Naive thymus-derived CD8-positive, alpha-beta T cell (primary cell): Measurements from ENCODE around the gene ITGB3. TPM values are rescaled to one million over a fixed set of nuclear protein-coding genes. Genes with fewer than 3 reads are reported as not detected.
"Not testable (repeated sequence)": the region's sequence is repeated elsewhere in the genome, so short reads cannot be mapped to it uniquely, and the experiment has no call there.

Source experiments
- ATAC-seq, 2 donors: fragments of 150-1000 bp; cut with Tn5 transposase in 1 of 2; sonication (Bioruptor Pico), chemical (Tn5 transposase) in 1 of 2; 1 replicate in 1 of 2; 2 replicates in 1 of 2; pipeline ENCODE4 v1.10.0; 2021; ENCODE audit warnings: mild to moderate bottlenecking in 2 of 2, moderate library complexity in 2 of 2
- POLR2A ChIA-PET: fragments of 350-600 bp; sonication (Branson Sonifier 250); formaldehyde crosslinking; loops from one replicate; lab custom pipeline; 2021; ENCODE audit warnings: antibody characterized with exemption; lab: Charles Lee
- DNase-seq, 10 donors: peaks; one replicate each; pipeline versions ENCODE4 v3.0.0 to v3.0.0-alpha.2; 2020 to 2022
- H3K27ac Mint-ChIP-seq, 10 donors: one replicate each; pipeline ENCODE4 v1.8.0; 2020 to 2022; ENCODE audit warnings: mild to moderate bottlenecking in 10 of 10, mixed read lengths in 10 of 10, moderate library complexity in 4 of 10, inconsistent platforms in 1 of 10
- H3K27me3 Mint-ChIP-seq, 5 donors: one replicate each; pipeline ENCODE4 v1.8.0; 2021 to 2022; ENCODE audit warnings: mixed read lengths in 5 of 5
- H3K36me3 Mint-ChIP-seq, 3 donors: one replicate each; pipeline ENCODE4 v1.8.0; 2020 to 2022; ENCODE audit warnings: mixed read lengths in 3 of 3, mild to moderate bottlenecking in 2 of 3, inconsistent platforms in 1 of 3
- H3K4me1 Mint-ChIP-seq, 4 donors: one replicate each; pipeline ENCODE4 v1.8.0; 2021 to 2022; ENCODE audit warnings: mixed read lengths in 4 of 4
- H3K4me3 Mint-ChIP-seq, 10 donors: one replicate each; pipeline ENCODE4 v1.8.0; 2020 to 2022; ENCODE audit warnings: mild to moderate bottlenecking in 10 of 10, mixed read lengths in 10 of 10, moderate library complexity in 6 of 10, inconsistent platforms in 1 of 10
- H3K9me3 Mint-ChIP-seq, 9 donors: one replicate each; pipeline ENCODE4 v1.8.0; 2020 to 2022; ENCODE audit warnings: mixed read lengths in 9 of 9, mild to moderate bottlenecking in 3 of 9, inconsistent platforms in 1 of 9, moderate library complexity in 1 of 9
- polyA plus RNA-seq, 3 donors: library from polyadenylated mRNA; unstranded; fragments of 300-500 nt; fragmentation: Illumina TruSeq; gene quantifications; one replicate each; pipeline ENCODE4 v1.2.3, GENCODE V29; 2021
- total RNA-seq, 8 experiments: library from RNA in 2 of 8; stranded (reverse) in 2 of 8; gene quantifications; one replicate each; pipeline ENCODE4 v1.2.3 and lab custom pipeline; 2021 to 2026

The ITGB3 gene
- total and polyA plus RNA-seq, 5 experiments from 2014 or later = not detected

DNA sequence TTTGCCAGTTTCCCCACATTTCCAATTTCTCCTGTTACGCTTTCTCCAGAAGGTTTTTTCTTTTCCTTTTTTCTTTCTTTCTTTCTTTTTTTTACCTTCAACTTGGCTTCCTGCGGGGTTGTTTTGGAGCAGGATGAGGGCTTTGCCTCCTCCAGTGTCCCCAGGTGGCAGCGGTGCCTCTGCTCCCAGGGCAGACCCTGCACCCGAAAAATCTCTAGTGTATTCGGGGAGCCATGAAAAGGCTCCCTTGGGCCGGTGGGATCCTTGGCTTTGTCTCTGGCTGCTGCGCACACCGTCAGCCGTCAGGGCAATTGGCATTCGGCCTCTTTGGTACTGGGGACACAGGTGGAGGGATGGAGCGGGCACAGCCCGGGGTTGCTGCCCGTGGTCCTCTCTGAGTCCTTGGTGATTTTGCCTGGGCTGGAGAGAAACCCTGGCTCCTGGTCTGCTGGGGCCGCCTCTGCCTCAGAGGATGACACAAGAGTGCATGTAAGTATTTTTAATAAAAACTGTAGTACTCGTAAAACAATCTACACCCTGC, 846 bp downstream of the ITGB3 start:
- POLR2A ChIA-PET = interaction anchor here (0.8 kb wide), 1 partner anchor 16 kb away, joined by 3 read pairs; no protein-coding TSS in a partner anchor
- ATAC-seq (no peak), DNase-seq (no peak)
- H3K4me1 Mint-ChIP-seq = peaks cover 6 to 15% (median 11%) of the 10 kb centered on the region in 4 donors
- no peaks in the 10 kb centered on the region for H3K36me3 Mint-ChIP-seq
- peak overlapping the region in 2 of 10 donors; percentile 40 to 63 for H3K27ac Mint-ChIP-seq
- H3K9me3 Mint-ChIP-seq = no peaks in the 10 kb centered on the region
- H3K4me3 Mint-ChIP-seq = peak overlapping the region; percentile 77 to 99 (median 90)
- H3K27me3 Mint-ChIP-seq = peaks cover 30 to 80% (median 52%) of the 10 kb centered on the region in 5 donors

DNA sequence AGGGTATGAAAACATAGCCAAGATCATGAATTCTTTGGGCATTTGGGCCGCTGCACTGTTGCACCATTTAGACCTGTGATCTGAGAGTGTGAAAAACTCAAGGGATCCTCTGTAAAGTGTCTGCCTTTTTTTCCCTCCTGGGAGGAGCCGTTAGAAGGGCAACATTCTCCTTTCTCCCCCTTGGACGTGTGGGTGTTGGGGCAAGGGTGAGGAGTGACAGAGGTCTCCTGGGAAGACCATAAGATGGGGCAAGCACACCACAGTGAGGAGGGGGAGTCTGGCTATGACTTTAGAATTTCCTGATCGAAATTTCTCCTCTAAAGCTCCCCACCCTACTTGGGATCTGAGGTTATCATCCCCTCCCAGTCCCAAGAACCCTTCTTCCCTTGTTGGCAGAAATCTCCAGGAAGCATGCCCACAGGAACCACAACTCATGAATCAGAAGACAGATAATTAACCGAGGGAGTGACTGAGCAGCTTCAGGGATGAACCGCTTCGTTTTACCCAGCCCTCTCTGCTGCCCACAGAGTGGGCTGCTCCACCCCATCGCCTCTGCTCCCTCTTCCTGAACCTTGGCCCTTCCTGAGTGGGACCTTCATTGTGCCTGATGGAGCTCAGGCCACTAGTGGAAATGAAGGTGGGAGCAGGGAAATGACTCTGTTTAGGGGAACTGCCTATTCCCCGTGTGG, 4.2 kb downstream of the ITGB3 start:
- no peaks in the 10 kb centered on the region for H3K9me3 Mint-ChIP-seq
- peaks cover 6 to 12% (median 10%) of the 10 kb centered on the region in 4 donors for H3K4me1 Mint-ChIP-seq
- no peak overlapping the region for H3K27ac Mint-ChIP-seq
- H3K36me3 Mint-ChIP-seq = no peaks in the 10 kb centered on the region
- ATAC-seq = no peak
- H3K4me3 Mint-ChIP-seq = no peak overlapping the region
- H3K27me3 Mint-ChIP-seq = peaks cover 31 to 69% (median 52%) of the 10 kb centered on the region in 5 donors
- no peak for DNase-seq
- POLR2A ChIA-PET = interaction anchor here (0.7 kb wide), 1 partner anchor 27 kb away, joined by 5 read pairs; no protein-coding TSS in a partner anchor

DNA sequence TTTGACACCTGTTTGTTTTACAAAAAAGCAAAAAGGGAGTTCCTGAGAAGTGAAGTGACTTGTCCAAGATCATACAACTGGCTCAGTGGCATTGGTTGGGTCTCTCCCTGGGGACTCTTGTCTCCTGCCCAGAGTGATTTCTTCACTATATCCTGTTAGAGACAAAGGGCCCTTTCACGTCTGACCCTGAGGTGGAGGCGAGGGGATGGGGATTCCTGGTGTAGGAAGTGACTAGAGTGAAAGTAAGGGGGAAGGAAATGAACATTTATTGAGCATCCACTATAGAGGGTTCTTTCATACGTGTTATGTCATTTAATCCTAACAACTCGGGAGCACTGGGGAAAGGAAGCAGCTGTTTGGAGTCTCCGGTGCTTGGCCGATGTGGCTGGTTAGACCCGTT, 9.0 kb downstream of the ITGB3 start:
- no peak overlapping the region for H3K4me3 Mint-ChIP-seq
- no peak for ATAC-seq
- no peak for DNase-seq
- peaks cover 0 to 6% (median 1%) of the 10 kb centered on the region in 4 donors for H3K4me1 Mint-ChIP-seq
- H3K27ac Mint-ChIP-seq = peak overlapping the region in 1 of 10 donors; percentile 11
- peaks cover 21 to 30% (median 27%) of the 10 kb centered on the region in 5 donors for H3K27me3 Mint-ChIP-seq
- POLR2A ChIA-PET = no interaction called here
- no peaks in the 10 kb centered on the region for H3K9me3 Mint-ChIP-seq
- H3K36me3 Mint-ChIP-seq = no peaks in the 10 kb centered on the region

DNA sequence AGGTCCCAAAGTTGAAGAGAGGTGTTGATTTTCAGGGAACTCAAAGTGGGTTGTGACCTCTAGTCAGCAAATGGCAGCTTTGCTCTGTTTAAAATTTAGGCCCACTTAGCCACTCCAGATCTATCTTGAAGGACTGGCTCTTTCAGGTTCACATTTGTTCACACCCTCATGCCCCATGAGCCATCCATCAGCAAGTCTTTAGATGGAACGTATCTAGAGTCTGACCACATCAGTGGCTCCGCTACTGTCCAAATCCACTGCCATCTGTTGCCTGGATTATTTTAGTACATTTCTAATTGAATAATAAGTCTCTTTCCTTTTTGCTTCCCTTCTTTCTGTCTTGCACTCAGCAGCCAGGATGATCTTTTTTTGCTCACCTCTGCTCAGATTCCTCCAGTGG, 10.5 kb downstream of the ITGB3 start:
- Mint-ChIP-seq H3K4me1 (peaks cover 0 to 6% (median 0%) of the 10 kb centered on the region in 4 donors), H3K27ac (no peak overlapping the region), H3K9me3 (peaks cover 0 to 3% (median under 1%) of the 10 kb centered on the region in 9 donors), H3K4me3 (no peak overlapping the region), H3K36me3 (peaks cover 0 to 3% (median 2%) of the 10 kb centered on the region in 3 donors), H3K27me3 (peaks cover 13 to 20% (median 15%) of the 10 kb centered on the region in 5 donors)
- DNase-seq (no peak), ATAC-seq (no peak)
- POLR2A ChIA-PET = no interaction called here

- POLR2A ChIA-PET = no interaction called here
- no peak overlapping the region for H3K27ac Mint-ChIP-seq
- no peak for DNase-seq
These were observed 12.4 kb downstream of the ITGB3 start for GRCh38 chr17:47265983-47266541.

DNA sequence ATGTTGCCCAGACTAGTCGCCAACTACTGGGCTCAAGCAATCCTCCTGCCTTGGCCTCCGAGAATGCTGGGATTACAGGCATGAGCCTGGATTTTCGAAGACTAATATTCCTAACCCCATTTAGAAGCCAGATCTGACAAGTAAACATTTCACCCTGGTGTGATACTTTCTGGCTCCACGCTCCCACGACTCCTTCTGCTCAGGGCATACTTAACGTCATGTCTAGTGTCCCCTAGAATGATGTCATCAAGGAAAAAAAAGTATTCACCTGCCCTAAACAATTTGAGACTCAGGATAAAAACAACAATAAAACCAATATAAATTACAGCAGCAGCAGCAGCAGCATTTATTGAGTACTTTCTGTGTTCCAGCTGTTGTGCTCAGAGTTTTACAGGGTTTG, 13.2 kb downstream of the ITGB3 start:
- no peak overlapping the region for H3K4me3 Mint-ChIP-seq
- H3K36me3 Mint-ChIP-seq = peaks cover 0 to 9% (median 6%) of the 10 kb centered on the region in 3 donors
- DNase-seq (no peak), ATAC-seq (no peak)
- POLR2A ChIA-PET = no interaction called here
- no peak overlapping the region for H3K27ac Mint-ChIP-seq
- H3K9me3 Mint-ChIP-seq = peaks cover 0 to 11% (median 4%) of the 10 kb centered on the region in 9 donors
- H3K4me1 Mint-ChIP-seq = peaks cover 0 to 6% (median 0%) of the 10 kb centered on the region in 4 donors
- H3K27me3 Mint-ChIP-seq = peaks cover 7 to 18% (median 13%) of the 10 kb centered on the region in 5 donors

More at GRCh38 chr17:47265983-47266541, 12.4 kb downstream of the ITGB3 start:
- Mint-ChIP-seq H3K36me3 (peaks cover 0 to 9% (median 6%) of the 10 kb centered on the region in 3 donors), H3K27me3 (peaks cover 7 to 18% (median 15%) of the 10 kb centered on the region in 5 donors), H3K9me3 (peaks cover 0 to 11% (median 4%) of the 10 kb centered on the region in 9 donors), H3K4me1 (peaks cover 0 to 6% (median 0%) of the 10 kb centered on the region in 4 donors), H3K4me3 (no peak overlapping the region)
- ATAC-seq = no peak

DNA sequence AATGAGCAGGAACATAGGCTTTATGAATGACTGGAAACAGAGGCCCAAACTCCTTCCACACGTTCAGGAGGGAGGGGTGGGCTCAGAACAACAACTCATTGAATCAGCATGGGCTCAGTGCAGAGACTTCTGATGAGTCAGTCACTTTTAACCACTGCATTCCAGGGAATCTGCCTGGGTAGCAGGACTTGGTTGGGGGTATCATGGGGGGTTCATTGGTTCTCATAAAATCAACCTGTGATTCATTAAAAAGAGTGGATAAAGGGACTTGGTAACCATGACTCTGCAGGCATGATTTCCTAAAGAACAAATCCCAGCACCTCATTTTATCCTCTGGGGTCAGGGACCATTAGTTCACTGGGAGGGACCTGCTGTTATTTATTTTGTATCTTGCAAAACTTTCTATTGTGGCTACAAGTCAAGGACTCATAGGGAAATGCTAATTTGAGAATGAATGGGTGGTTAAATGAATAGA, 13.8 kb downstream of the ITGB3 start:
- ATAC-seq (no peak), DNase-seq (no peak)
- no peak overlapping the region for H3K27ac Mint-ChIP-seq
- peaks cover 0 to 9% (median 6%) of the 10 kb centered on the region in 3 donors for H3K36me3 Mint-ChIP-seq
- H3K9me3 Mint-ChIP-seq = peaks cover 0 to 11% (median 4%) of the 10 kb centered on the region in 9 donors
- H3K4me3 Mint-ChIP-seq = no peak overlapping the region
- POLR2A ChIA-PET = no interaction called here
- peaks cover 0 to 6% (median 0%) of the 10 kb centered on the region in 4 donors for H3K4me1 Mint-ChIP-seq
- H3K27me3 Mint-ChIP-seq = peaks cover 4 to 16% (median 7%) of the 10 kb centered on the region in 5 donors

- H3K27ac Mint-ChIP-seq, H3K4me1 Mint-ChIP-seq, DNase-seq, ATAC-seq, H3K4me3 Mint-ChIP-seq, H3K36me3 Mint-ChIP-seq, POLR2A ChIA-PET, H3K27me3 Mint-ChIP-seq: not testable (repeated sequence)
- H3K9me3 Mint-ChIP-seq = peaks cover 0 to 11% (median 4%) of the 10 kb centered on the region in 9 donors
These were observed 15.3 kb downstream of the ITGB3 start for GRCh38 chr17:47268964-47269363.

DNA sequence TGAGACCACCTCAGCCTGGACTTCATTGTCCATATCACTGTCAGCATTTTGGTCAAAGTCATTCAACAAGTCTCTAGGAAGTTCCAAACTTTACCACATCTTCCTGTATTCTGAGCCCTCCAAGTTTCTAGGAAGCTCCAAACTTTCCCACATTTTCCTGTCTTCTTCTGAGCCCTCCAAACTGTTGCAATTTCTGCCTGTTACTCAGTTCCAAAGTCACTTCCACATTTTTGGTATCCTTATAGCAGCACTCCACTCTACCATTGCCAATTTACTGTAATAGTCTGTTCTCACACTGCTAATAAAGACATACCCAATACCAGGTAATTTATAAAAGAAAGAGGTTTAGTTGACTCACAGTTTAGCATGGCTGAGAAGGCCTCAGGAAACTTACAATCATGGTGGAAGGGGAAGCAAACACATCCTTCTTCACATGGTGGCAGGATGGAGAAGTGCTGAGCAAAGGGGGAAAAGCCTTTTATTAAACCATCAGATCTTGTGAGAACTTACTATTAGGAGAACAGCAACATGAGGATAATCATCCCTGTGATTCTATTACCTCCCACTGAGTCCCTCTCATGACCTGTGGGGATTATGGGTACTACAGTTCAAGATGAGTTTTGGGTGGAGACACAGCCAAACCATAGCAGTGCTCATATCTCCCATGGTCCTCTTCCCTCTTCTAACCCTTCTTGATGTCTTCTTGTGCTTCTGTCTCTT, 16.1 kb downstream of the ITGB3 start:
- DNase-seq, H3K27me3 Mint-ChIP-seq, H3K4me1 Mint-ChIP-seq, ATAC-seq, H3K4me3 Mint-ChIP-seq, POLR2A ChIA-PET, H3K36me3 Mint-ChIP-seq, H3K27ac Mint-ChIP-seq: not testable (repeated sequence)
- H3K9me3 Mint-ChIP-seq = peaks cover 0 to 11% (median 4%) of the 10 kb centered on the region in 9 donors

GRCh38 chr17:47270946-47271705, 17.5 kb downstream of the ITGB3 start:
- no peak overlapping the region for H3K4me3 Mint-ChIP-seq
- H3K27ac Mint-ChIP-seq = no peak overlapping the region
- DNase-seq (no peak), ATAC-seq (no peak)
- H3K9me3 Mint-ChIP-seq = peaks cover 0 to 11% (median 4%) of the 10 kb centered on the region in 9 donors
- H3K27me3 Mint-ChIP-seq = peaks cover 1 to 18% (median 2%) of the 10 kb centered on the region in 5 donors
- H3K36me3 Mint-ChIP-seq = peaks cover 0 to 9% (median 6%) of the 10 kb centered on the region in 3 donors
- H3K4me1 Mint-ChIP-seq = peaks cover 0 to 5% (median 0%) of the 10 kb centered on the region in 4 donors
- POLR2A ChIA-PET = no interaction called here

GRCh38 chr17:47272491-47272890, 18.9 kb downstream of the ITGB3 start:
- Mint-ChIP-seq H3K4me3 (no peak overlapping the region), H3K27me3 (peaks cover 0 to 18% (median 4%) of the 10 kb centered on the region in 5 donors), H3K9me3 (peaks cover 0 to 11% (median 4%) of the 10 kb centered on the region in 9 donors), H3K4me1 (peaks cover 0 to 9% (median 0%) of the 10 kb centered on the region in 4 donors), H3K27ac (peak overlapping the region in 1 of 10 donors; percentile 63), H3K36me3 (peaks cover 0 to 9% (median 6%) of the 10 kb centered on the region in 3 donors)
- no peak for DNase-seq
- no peak for ATAC-seq
- POLR2A ChIA-PET = no interaction called here
